Ovary (tissue), 9 donors: ENCODE measurements around the gene NUDT9. TPM values are rescaled to one million over a fixed set of nuclear protein-coding genes. Genes with fewer than 3 reads are reported as not detected.

Source experiments
- DNase-seq, 5 donors: peaks; one replicate each; pipeline ENCODE4 v3.0.0-alpha.2; 2019 to 2020
- H3K27ac ChIP-seq, 2 donors: fragments of 200-600 bp; one replicate each; pipeline versions ENCODE4 v1.5.1 to v1.8.0; 2019 to 2022
- H3K27me3 ChIP-seq: fragments of 200-600 bp; one replicate; pipeline ENCODE4 v1.8.0; 2022
- H3K36me3 ChIP-seq: fragments of 200-600 bp; sonication (generic); one replicate; pipeline ENCODE4 v1.5.1; 2019
- H3K4me1 ChIP-seq: one replicate; pipeline ENCODE4 v1.8.1; 2013; ENCODE audit warnings: mild to moderate bottlenecking, moderate library complexity; ENCODE audit not compliant: insufficient read depth
- H3K4me3 ChIP-seq: fragments of 200-600 bp; sonication (generic); one replicate; pipeline ENCODE4 v1.5.1; 2017
- H3K9me3 ChIP-seq, 2 donors: fragments of 200-600 bp in 1 of 2; sonication (generic) in 1 of 2; one replicate each; pipeline versions ENCODE4 v1.5.1 to v1.8.1; 2013 to 2019; ENCODE audit warnings: mild to moderate bottlenecking in 1 of 2, moderate library complexity in 1 of 2
- CTCF ChIP-seq, 3 donors: fragments of 450-650 bp in 2 of 3; fragments of 200-600 bp in 1 of 3; IDR thresholded peaks; one replicate each; pipeline versions ENCODE4 v1.5.1 to v1.8.0; 2016 to 2022; ENCODE audit warnings: antibody characterized with exemption in 3 of 3, mild to moderate bottlenecking in 1 of 3
- EP300 ChIP-seq: sonication (generic); formaldehyde crosslinking; IDR thresholded peaks from one replicate; pipeline ENCODE4 v1.6.1; 2017; ENCODE audit warnings: antibody characterized with exemption
- POLR2A ChIP-seq: fragments of 450-650 bp; IDR thresholded peaks from one replicate; pipeline ENCODE4 v1.6.1; 2017; ENCODE audit warnings: antibody characterized with exemption, mild to moderate bottlenecking, moderate library complexity
- WGBS, 3 donors: extraction: QIAGEN DNeasy Blood & Tissue Kit in 1 of 3; methylation state at CpG; one replicate each; pipeline versions ENCODE4 v1.1.5 to v1.1.7; 2013 to 2017; 5-methylcytosine and 5-hydroxymethylcytosine counted together
- intact Hi-C, 4 donors: fragments of 100-400 bp; cut with DNase I; formaldehyde crosslinking; loops; one replicate each; pipeline versions ENCODE4 v1.11.0 to v1.15.1; 2022 to 2023
- polyA plus RNA-seq, 2 donors: library from polyadenylated mRNA; stranded (reverse); fragments of 200-250 nt in 1 of 2; fragments of 350-450 nt in 1 of 2; fragmentation: Illumina TruSeq in 1 of 2; extraction: RNeasy Lipid Tissue Mini Kit (QIAGEN cat#74804) in 1 of 2; gene quantifications; one replicate each; pipeline ENCODE4 v1.2.3, GENCODE V29; 2013 to 2014
- total RNA-seq, 7 donors: library from RNA; depleted of rRNA in 2 of 7; stranded (reverse); fragments of >200 nt in 2 of 7; fragmentation: NEBNext Ultra II Directional in 3 of 7; extraction: Animal tissue kit (Norgen Biotek cat#: 25700) in 3 of 7; gene quantifications; one replicate each; pipeline versions ENCODE4 v1.1.0 to v1.2.4, GENCODE V29; 2016 to 2023
- donor health status: DM: no; HTN: no; CAD: no; lungs with moderate emphysema.
- donor health status: DM: no; HTN: no; CAD: no.
- donor health status: Bipolar disorder and iron deficiency.
- donor health status: DM: yes; HTN: yes; CAD: no.
- donor health status: DM: no; HTN: no; CAD: no.
- donor health status: DM: yes; HTN: yes; CAD: no.

The NUDT9 gene
- total and polyA plus RNA-seq, 9 donors = 14.1 to 44.6 (median 30.0) TPM

- intact Hi-C loops = no loop called here
- no peak overlapping the region for H3K4me3 ChIP-seq
- no peak for TF ChIP-seq POLR2A
- TF ChIP-seq CTCF (IDR thresholded peaks at IDR 0.05) = no peak
- no peak for TF ChIP-seq EP300
- peaks cover 14% of the 10 kb centered on the region for H3K4me1 ChIP-seq
- H3K27ac ChIP-seq = no peak overlapping the region
- DNase-seq = no peak
- no peaks in the 10 kb centered on the region for H3K9me3 ChIP-seq
- H3K36me3 ChIP-seq = no peaks in the 10 kb centered on the region
- 94 to 98% (median 96%) methylated on average over 2 of the region's 2 CpGs for WGBS, 3 donors
- no peaks in the 10 kb centered on the region for H3K27me3 ChIP-seq
Observed at GRCh38 chr4:87425711-87426110, 3.3 kb downstream of the NUDT9 start.

- 80 to 89% (median 84%) methylated on average over 3 of the region's 3 CpGs for WGBS, 3 donors
- H3K4me1 ChIP-seq = peaks cover 10% of the 10 kb centered on the region
- no peak overlapping the region for H3K27ac ChIP-seq
- TF ChIP-seq CTCF (IDR thresholded peaks at IDR 0.05) (no peak), POLR2A (no peak), EP300 (no peak)
- no peak for DNase-seq
- intact Hi-C loops = no loop called here
- no peak overlapping the region for H3K4me3 ChIP-seq
- H3K36me3 ChIP-seq = no peaks in the 10 kb centered on the region
- no peaks in the 10 kb centered on the region for H3K9me3 ChIP-seq
- no peaks in the 10 kb centered on the region for H3K27me3 ChIP-seq
Observed at GRCh38 chr4:87426865-87427517, 4.6 kb downstream of the NUDT9 start.

- Histone ChIP-seq H3K36me3 (no peaks in the 10 kb centered on the region), H3K4me1 (peaks cover 10% of the 10 kb centered on the region), H3K27ac (no peak overlapping the region), H3K27me3 (no peaks in the 10 kb centered on the region), H3K9me3 (no peaks in the 10 kb centered on the region), H3K4me3 (no peak overlapping the region)
- intact Hi-C loops = no loop called here
- 17 to 35% (median 20%) methylated on average over 1 of the region's 1 CpG for WGBS, 3 donors
- DNase-seq = no peak
- TF ChIP-seq CTCF (IDR thresholded peaks at IDR 0.05) (no peak), POLR2A (no peak), EP300 (no peak)
Observed at GRCh38 chr4:87427518-87427868, 5.1 kb downstream of the NUDT9 start.

- no peaks in the 10 kb centered on the region for H3K9me3 ChIP-seq
- 86 to 93% (median 93%) methylated on average over 6 of the region's 6 CpGs for WGBS, 3 donors
- TF ChIP-seq POLR2A (no peak), CTCF (IDR thresholded peaks at IDR 0.05) (no peak), EP300 (no peak)
- intact Hi-C loops = no loop called here
- H3K4me1 ChIP-seq = peaks cover 9% of the 10 kb centered on the region
- DNase-seq = no peak
- no peak overlapping the region for H3K27ac ChIP-seq
- H3K36me3 ChIP-seq = no peaks in the 10 kb centered on the region
- no peaks in the 10 kb centered on the region for H3K27me3 ChIP-seq
- no peak overlapping the region for H3K4me3 ChIP-seq
Observed at GRCh38 chr4:87428979-87429378, 6.6 kb downstream of the NUDT9 start.
